KMS-11 (cell line): Measurements from ENCODE around the gene BABAM2.

ENCODE experiments used
- H2AFZ ChIP-seq: fragments of 200-600 bp; sonication (generic); 2 replicates; pipeline ENCODE4 v1.6.1; 2016; ENCODE audit warnings: antibody characterized with exemption, mixed run types, low read depth
- H3K27ac ChIP-seq: fragments of 200-600 bp; sonication (generic); 2 replicates; pipeline ENCODE4 v1.6.1; 2016; ENCODE audit warnings: mild to moderate bottlenecking, mixed run types
- H3K27me3 ChIP-seq: fragments of 200-600 bp; sonication (generic); 2 replicates; pipeline ENCODE4 v1.6.1; 2017; ENCODE audit warnings: mild to moderate bottlenecking, low read depth, mixed run types, moderate library complexity; ENCODE audit not compliant: insufficient read depth
- H3K36me3 ChIP-seq: fragments of 200-600 bp; sonication (generic); 2 replicates; pipeline ENCODE4 v1.6.1; 2017; ENCODE audit warnings: mild to moderate bottlenecking, mixed run types; ENCODE audit not compliant: insufficient read depth
- H3K4me1 ChIP-seq: fragments of 200-600 bp; sonication (generic); 2 replicates; pipeline ENCODE4 v1.6.1; 2016; ENCODE audit warnings: mild to moderate bottlenecking, low read depth, mixed run types; ENCODE audit not compliant: poor library complexity, severe bottlenecking
- H3K4me2 ChIP-seq: fragments of 200-600 bp; sonication (generic); 2 replicates; pipeline ENCODE4 v1.7.0; 2016; ENCODE audit warnings: mild to moderate bottlenecking, mixed run types
- H3K4me3 ChIP-seq: fragments of 200-600 bp; sonication (generic); IDR thresholded peaks from 2 replicates; pipeline ENCODE4 v1.6.1; 2017; ENCODE audit warnings: low read depth, low read length, mixed read lengths; ENCODE audit not compliant: insufficient read depth
- H3K79me2 ChIP-seq: fragments of 200-600 bp; sonication (generic); 2 replicates; pipeline ENCODE4 v1.6.1; 2016; ENCODE audit warnings: low read depth, mixed run types; ENCODE audit not compliant: insufficient read depth
- H3K9ac ChIP-seq: fragments of 200-600 bp; sonication (generic); 2 replicates; pipeline ENCODE4 v1.6.1; 2016; ENCODE audit warnings: mild to moderate bottlenecking, mixed run types
- H4K20me1 ChIP-seq: fragments of 200-600 bp; sonication (generic); 2 replicates; pipeline ENCODE4 v1.6.1; 2016; ENCODE audit warnings: mild to moderate bottlenecking, mixed run types; ENCODE audit not compliant: insufficient read depth
- TF ChIP-seq, protein P1 (sequence below): fragments of 200-600 bp; sonication (generic); conservative IDR thresholded peaks from 2 replicates; pipeline ENCODE4 v1.6.1; 2017; ENCODE audit warnings: low read depth, mild to moderate bottlenecking, antibody characterized with exemption, low read length, moderate library complexity, mixed read lengths

The BABAM2 gene

GRCh38 chr2:27907547-27907946, 17.0 kb downstream of the BABAM2 start:
- Histone ChIP-seq H3K27ac (no peak overlapping the region), H3K79me2 (no peaks in the 10 kb centered on the region), H4K20me1 (no peaks in the 10 kb centered on the region), H3K9ac (no peak overlapping the region), H3K27me3 (no peaks in the 10 kb centered on the region), H3K4me3 (no peak overlapping the region), H2AFZ (no peak overlapping the region), H3K4me2 (no peak overlapping the region), H3K36me3 (no peaks in the 10 kb centered on the region), H3K4me1 (no peaks in the 10 kb centered on the region)
- TF ChIP-seq, protein P1, sequence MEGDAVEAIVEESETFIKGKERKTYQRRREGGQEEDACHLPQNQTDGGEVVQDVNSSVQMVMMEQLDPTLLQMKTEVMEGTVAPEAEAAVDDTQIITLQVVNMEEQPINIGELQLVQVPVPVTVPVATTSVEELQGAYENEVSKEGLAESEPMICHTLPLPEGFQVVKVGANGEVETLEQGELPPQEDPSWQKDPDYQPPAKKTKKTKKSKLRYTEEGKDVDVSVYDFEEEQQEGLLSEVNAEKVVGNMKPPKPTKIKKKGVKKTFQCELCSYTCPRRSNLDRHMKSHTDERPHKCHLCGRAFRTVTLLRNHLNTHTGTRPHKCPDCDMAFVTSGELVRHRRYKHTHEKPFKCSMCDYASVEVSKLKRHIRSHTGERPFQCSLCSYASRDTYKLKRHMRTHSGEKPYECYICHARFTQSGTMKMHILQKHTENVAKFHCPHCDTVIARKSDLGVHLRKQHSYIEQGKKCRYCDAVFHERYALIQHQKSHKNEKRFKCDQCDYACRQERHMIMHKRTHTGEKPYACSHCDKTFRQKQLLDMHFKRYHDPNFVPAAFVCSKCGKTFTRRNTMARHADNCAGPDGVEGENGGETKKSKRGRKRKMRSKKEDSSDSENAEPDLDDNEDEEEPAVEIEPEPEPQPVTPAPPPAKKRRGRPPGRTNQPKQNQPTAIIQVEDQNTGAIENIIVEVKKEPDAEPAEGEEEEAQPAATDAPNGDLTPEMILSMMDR, result no peak

GRCh38 chr2:27909901-27910300, 19.4 kb downstream of the BABAM2 start:
- Histone ChIP-seq H3K27ac (no peak overlapping the region), H3K9ac (no peak overlapping the region), H4K20me1 (no peaks in the 10 kb centered on the region), H3K27me3 (no peaks in the 10 kb centered on the region), H2AFZ (no peak overlapping the region), H3K36me3 (no peaks in the 10 kb centered on the region), H3K4me2 (no peak overlapping the region), H3K79me2 (no peaks in the 10 kb centered on the region), H3K4me3 (no peak overlapping the region), H3K4me1 (no peaks in the 10 kb centered on the region)
- TF ChIP-seq, protein P1, result no peak

DNA sequence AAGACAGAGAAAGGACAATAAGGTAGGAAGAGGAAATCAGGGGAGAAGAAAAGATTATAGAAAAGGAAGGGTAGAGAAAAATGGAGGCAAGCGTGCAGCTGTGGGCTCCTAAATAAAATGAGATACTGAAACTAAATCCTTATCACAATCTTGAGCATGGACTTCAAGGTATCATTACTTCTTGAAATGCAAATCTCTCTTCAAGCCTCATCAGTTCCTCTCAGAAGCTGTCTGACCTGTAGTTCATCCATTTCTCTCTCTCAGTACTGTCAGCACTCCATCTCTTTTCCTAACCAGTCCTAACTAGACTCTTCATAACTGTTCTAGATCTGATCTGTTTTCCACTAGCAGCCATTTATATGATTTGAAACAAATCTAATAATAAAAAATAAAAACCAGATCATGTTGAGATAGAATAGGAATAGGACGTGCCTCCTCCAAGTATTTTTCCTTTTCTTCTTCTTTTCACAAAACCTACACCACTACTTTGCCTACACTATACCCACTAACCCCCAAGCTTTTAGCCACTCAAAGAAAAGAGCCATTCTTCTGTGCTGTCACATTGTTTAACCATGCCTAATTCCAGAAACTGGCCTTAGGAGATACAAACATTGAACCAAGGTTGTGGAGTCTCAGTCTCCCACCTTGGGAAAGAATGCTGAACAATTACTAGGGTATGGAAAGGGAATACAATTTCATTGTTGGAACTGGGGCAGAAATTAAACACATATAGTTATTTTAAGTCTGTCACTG, 21.1 kb downstream of the BABAM2 start:
- no peak overlapping the region for H2AFZ ChIP-seq
- H3K27me3 ChIP-seq, result no peaks in the 10 kb centered on the region
- no peak overlapping the region for H3K4me2 ChIP-seq
- no peak overlapping the region for H3K27ac ChIP-seq
- H3K36me3 ChIP-seq, result no peaks in the 10 kb centered on the region
- no peak overlapping the region for H3K4me3 ChIP-seq
- H3K9ac ChIP-seq, result no peak overlapping the region
- H3K79me2 ChIP-seq, result no peaks in the 10 kb centered on the region
- TF ChIP-seq, protein P1, result no peak
- H4K20me1 ChIP-seq, result no peaks in the 10 kb centered on the region
- H3K4me1 ChIP-seq, result no peaks in the 10 kb centered on the region

- Histone ChIP-seq H4K20me1 (no peaks in the 10 kb centered on the region), H2AFZ (no peak overlapping the region), H3K4me2 (no peak overlapping the region), H3K27ac (no peak overlapping the region), H3K79me2 (no peaks in the 10 kb centered on the region), H3K36me3 (no peaks in the 10 kb centered on the region), H3K4me1 (no peaks in the 10 kb centered on the region), H3K9ac (no peak overlapping the region), H3K4me3 (no peak overlapping the region), H3K27me3 (no peaks in the 10 kb centered on the region)
- TF ChIP-seq, protein P1, result no peak
Observed at GRCh38 chr2:27912512-27912911, 22.0 kb downstream of the BABAM2 start.
